ENCODE results near the gene CLC.

Gene CLC

GRCh38 chr19:39752795-39753194, 15.0 kb upstream of the CLC start:
- no peak for TF ChIP-seq TAF1 (IDR thresholded peaks at IDR 0.05; ENCODE audit: borderline replicate concordance, insufficient read depth, low read length)

DNA sequence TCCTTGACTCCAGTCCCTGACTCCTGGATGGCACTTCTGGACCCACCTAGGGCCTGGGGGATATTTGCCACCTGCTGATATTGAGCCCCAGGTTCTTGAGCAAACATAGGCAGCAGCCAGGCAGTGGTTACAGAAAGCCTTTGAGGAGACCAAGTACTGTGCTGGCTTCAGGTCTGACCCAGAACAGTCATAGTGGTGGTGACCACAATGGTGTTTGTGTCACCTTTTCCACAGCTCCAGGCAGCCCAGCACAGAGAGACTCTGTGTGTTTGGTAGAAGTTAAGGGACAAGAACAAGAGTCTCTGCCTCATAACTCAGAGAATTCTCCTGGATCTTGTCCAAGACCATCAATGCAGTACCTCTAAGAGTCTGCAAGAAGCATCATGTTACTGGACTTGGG, 14.6 kb upstream of the CLC start:
- TF ChIP-seq FOXP2 (optimal IDR thresholded peaks at IDR 0.05; ENCODE audit: borderline replicate concordance, extremely low read depth, extremely low read length, insufficient read depth) (no peak), SIN3A (IDR thresholded peaks at IDR 0.05; ENCODE audit: borderline replicate concordance, insufficient read depth, low read length) (no peak), TAF1 (IDR thresholded peaks at IDR 0.05; ENCODE audit: borderline replicate concordance, insufficient read depth, low read length) (no peak), POLR2AphosphoS5 (IDR thresholded peaks at IDR 0.05; ENCODE audit: low read depth, low read length) (no peak)
- TF ChIP-seq, protein P1, sequence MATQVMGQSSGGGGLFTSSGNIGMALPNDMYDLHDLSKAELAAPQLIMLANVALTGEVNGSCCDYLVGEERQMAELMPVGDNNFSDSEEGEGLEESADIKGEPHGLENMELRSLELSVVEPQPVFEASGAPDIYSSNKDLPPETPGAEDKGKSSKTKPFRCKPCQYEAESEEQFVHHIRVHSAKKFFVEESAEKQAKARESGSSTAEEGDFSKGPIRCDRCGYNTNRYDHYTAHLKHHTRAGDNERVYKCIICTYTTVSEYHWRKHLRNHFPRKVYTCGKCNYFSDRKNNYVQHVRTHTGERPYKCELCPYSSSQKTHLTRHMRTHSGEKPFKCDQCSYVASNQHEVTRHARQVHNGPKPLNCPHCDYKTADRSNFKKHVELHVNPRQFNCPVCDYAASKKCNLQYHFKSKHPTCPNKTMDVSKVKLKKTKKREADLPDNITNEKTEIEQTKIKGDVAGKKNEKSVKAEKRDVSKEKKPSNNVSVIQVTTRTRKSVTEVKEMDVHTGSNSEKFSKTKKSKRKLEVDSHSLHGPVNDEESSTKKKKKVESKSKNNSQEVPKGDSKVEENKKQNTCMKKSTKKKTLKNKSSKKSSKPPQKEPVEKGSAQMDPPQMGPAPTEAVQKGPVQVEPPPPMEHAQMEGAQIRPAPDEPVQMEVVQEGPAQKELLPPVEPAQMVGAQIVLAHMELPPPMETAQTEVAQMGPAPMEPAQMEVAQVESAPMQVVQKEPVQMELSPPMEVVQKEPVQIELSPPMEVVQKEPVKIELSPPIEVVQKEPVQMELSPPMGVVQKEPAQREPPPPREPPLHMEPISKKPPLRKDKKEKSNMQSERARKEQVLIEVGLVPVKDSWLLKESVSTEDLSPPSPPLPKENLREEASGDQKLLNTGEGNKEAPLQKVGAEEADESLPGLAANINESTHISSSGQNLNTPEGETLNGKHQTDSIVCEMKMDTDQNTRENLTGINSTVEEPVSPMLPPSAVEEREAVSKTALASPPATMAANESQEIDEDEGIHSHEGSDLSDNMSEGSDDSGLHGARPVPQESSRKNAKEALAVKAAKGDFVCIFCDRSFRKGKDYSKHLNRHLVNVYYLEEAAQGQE (IDR thresholded peaks at IDR 0.05; ENCODE audit: insufficient read depth in 1 of 2, low read depth in 2 of 2, low read length in 2 of 2) = no peak

GRCh38 chr19:39749981-39750380, 12.2 kb upstream of the CLC start:
- TF ChIP-seq FOXP2 (optimal IDR thresholded peaks at IDR 0.05; ENCODE audit: borderline replicate concordance, extremely low read depth, extremely low read length, insufficient read depth) = no peak
- TF ChIP-seq TAF1 (IDR thresholded peaks at IDR 0.05; ENCODE audit: borderline replicate concordance, insufficient read depth, low read length) = no peak
- TF ChIP-seq, protein P1 (IDR thresholded peaks at IDR 0.05; ENCODE audit: insufficient read depth in 1 of 2, low read depth in 2 of 2, low read length in 2 of 2) = no peak
- TF ChIP-seq SIN3A (IDR thresholded peaks at IDR 0.05; ENCODE audit: borderline replicate concordance, insufficient read depth, low read length) = no peak

DNA sequence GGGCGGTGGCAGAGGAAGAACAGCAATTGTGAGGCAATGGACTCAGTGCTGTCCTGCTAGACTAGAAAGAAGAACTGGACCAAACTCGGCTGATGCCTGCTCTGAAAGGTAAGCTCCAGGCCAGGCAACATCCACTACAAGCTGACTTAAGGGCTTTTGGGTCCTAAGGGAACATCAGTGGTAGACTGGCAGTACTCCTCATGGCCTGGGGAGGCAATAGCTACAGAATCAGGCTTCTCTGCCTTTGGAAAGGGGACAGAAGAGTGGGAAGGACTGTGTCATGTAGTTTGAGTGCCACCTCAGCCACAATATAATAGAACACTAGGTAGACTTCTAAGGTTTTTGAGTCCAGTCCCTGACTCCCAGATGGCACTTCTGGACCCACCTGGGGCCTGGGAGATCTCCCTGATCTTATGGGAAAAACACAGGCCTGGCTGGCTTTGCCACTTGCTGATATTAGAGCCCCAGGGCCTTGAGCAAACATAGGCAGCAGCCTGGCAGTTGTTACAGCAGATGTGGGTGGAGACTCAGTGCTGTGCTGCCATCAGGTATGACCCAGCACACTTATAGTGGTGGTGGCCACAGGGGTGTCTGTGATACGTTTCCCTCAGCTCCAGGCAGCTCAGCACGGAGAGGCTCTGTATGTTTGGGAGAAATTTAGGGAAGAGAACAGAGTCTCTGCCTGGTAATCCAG, 9.2 kb upstream of the CLC start:
- TF ChIP-seq TAF1 (IDR thresholded peaks at IDR 0.05; ENCODE audit: borderline replicate concordance, insufficient read depth, low read length) (no peak), SIN3A (IDR thresholded peaks at IDR 0.05; ENCODE audit: borderline replicate concordance, insufficient read depth, low read length) (no peak), FOXP2 (optimal IDR thresholded peaks at IDR 0.05; ENCODE audit: borderline replicate concordance, extremely low read depth, extremely low read length, insufficient read depth) (no peak), POLR2AphosphoS5 (IDR thresholded peaks at IDR 0.05; ENCODE audit: low read depth, low read length) (no peak)
- TF ChIP-seq, protein P1 (IDR thresholded peaks at IDR 0.05; ENCODE audit: insufficient read depth in 1 of 2, low read depth in 2 of 2, low read length in 2 of 2) = no peak

DNA sequence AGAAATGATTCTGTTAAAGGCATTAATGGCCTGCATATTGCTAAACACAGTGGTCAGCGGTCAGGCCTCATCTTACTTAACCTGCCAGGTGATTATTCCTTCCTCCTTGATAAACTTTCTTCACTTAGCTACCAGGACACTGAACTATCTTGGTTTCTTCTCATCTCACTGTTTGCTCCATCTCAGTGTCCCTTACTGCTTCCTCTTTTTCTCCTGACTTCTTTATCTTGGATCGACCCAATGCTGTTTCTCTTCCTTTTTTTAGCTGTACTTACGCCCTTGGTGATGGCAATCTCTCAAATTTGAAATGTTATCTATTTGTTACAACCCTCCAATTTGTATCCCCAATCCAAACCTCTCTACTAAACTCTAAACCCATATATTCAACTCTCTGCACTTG, 7.8 kb upstream of the CLC start:
- TF ChIP-seq FOXP2 (optimal IDR thresholded peaks at IDR 0.05; ENCODE audit: borderline replicate concordance, extremely low read depth, extremely low read length, insufficient read depth) = no peak
- TF ChIP-seq, protein P1 (IDR thresholded peaks at IDR 0.05; ENCODE audit: insufficient read depth in 1 of 2, low read depth in 2 of 2, low read length in 2 of 2) = no peak
- TF ChIP-seq TAF1 (IDR thresholded peaks at IDR 0.05; ENCODE audit: borderline replicate concordance, insufficient read depth, low read length) = no peak
- TF ChIP-seq POLR2AphosphoS5 (IDR thresholded peaks at IDR 0.05; ENCODE audit: low read depth, low read length) = no peak
- no peak for TF ChIP-seq SIN3A (IDR thresholded peaks at IDR 0.05; ENCODE audit: borderline replicate concordance, insufficient read depth, low read length)
